DOHH2 (cell line): ENCODE results near the gene HNRNPA0.

Experiments used
- H3F3A ChIP-seq: fragments of 200-600 bp; sonication (generic), shearing (Covaris generic); 2 replicates; pipeline ENCODE4 v1.6.0; 2016; ENCODE audit warnings: antibody characterized with exemption, mild to moderate bottlenecking; ENCODE audit not compliant: control insufficient read depth, insufficient read depth
- H3K27ac ChIP-seq: fragments of 200-600 bp; sonication (generic); 2 replicates; pipeline ENCODE4 v1.5.1; 2014; ENCODE audit warnings: low read depth, mild to moderate bottlenecking, low read length, moderate library complexity
- H3K27me3 ChIP-seq: fragments of 200-600 bp; sonication (generic); 2 replicates; pipeline ENCODE4 v1.6.1; 2014; ENCODE audit warnings: mild to moderate bottlenecking, low read length, mixed read lengths; ENCODE audit not compliant: control insufficient read depth
- H3K36me3 ChIP-seq: fragments of 200-600 bp; sonication (generic); 2 replicates; pipeline ENCODE4 v1.6.1; 2014; ENCODE audit warnings: mild to moderate bottlenecking, low read length, moderate library complexity, mixed read lengths; ENCODE audit not compliant: control insufficient read depth
- H3K4me1 ChIP-seq: fragments of 200-600 bp; sonication (generic); 2 replicates; pipeline ENCODE4 v1.6.1; 2014; ENCODE audit warnings: mild to moderate bottlenecking, low read length, mixed read lengths; ENCODE audit not compliant: control insufficient read depth
- H3K4me2 ChIP-seq: fragments of 200-600 bp; sonication (generic); 2 replicates; pipeline ENCODE4 v1.6.0; 2014; ENCODE audit warnings: mild to moderate bottlenecking, low read length, moderate library complexity
- H3K4me3 ChIP-seq: fragments of 200-600 bp; sonication (generic); 2 replicates; pipeline ENCODE4 v1.5.1; 2014; ENCODE audit warnings: mild to moderate bottlenecking, low read length, mixed read lengths
- H3K79me2 ChIP-seq: fragments of 200-600 bp; sonication (generic); 2 replicates; pipeline ENCODE4 v1.6.1; 2014; ENCODE audit warnings: mild to moderate bottlenecking, low read length, mixed read lengths; ENCODE audit not compliant: control insufficient read depth
- H3K9me2 ChIP-seq: fragments of 200-600 bp; sonication (generic); replicated peaks from 2 replicates; pipeline ENCODE4 v1.6.1; 2014; ENCODE audit warnings: mild to moderate bottlenecking, low read length, mixed read lengths; ENCODE audit not compliant: control insufficient read depth
- H3K9me3 ChIP-seq: fragments of 200-600 bp; sonication (generic); 2 replicates; pipeline ENCODE4 v1.6.1; 2014; ENCODE audit warnings: antibody characterized with exemption, low read length, mixed read lengths; ENCODE audit not compliant: control insufficient read depth, insufficient read depth
- H4K20me1 ChIP-seq: fragments of 200-600 bp; sonication (generic); 2 replicates; pipeline ENCODE4 v1.6.0; 2014; ENCODE audit warnings: low read depth, mild to moderate bottlenecking, antibody characterized with exemption, low read length, moderate library complexity; ENCODE audit not compliant: control insufficient read depth, insufficient read depth
- CTCF ChIP-seq: fragments of 200-600 bp; sonication (generic); IDR thresholded peaks from one replicate; pipeline ENCODE4 v1.5.1; 2014; ENCODE audit warnings: antibody characterized with exemption, mild to moderate bottlenecking, low read depth, low read length; ENCODE audit not compliant: poor library complexity, severe bottlenecking
- EZH2phosphoT487 ChIP-seq: fragments of 200-600 bp; sonication (generic); IDR thresholded peaks from 2 replicates; pipeline ENCODE4 v1.6.1; 2017; ENCODE audit warnings: borderline replicate concordance, mild to moderate bottlenecking, antibody characterized with exemption, low read length, moderate library complexity, mixed read lengths

Gene HNRNPA0

GRCh38 chr5:137760294-137760693, 6.1 kb upstream of the HNRNPA0 start:
- peaks cover 2% of the 10 kb centered on the region for H3K4me1 ChIP-seq
- no peaks in the 10 kb centered on the region for H3K27me3 ChIP-seq
- no peaks in the 10 kb centered on the region for H4K20me1 ChIP-seq
- H3K4me3 ChIP-seq: no peak overlapping the region
- no peaks in the 10 kb centered on the region for H3K9me3 ChIP-seq
- no peak for TF ChIP-seq EZH2phosphoT487
- TF ChIP-seq CTCF: no peak
- H3K4me2 ChIP-seq: no peak overlapping the region
- H3K27ac ChIP-seq: no peak overlapping the region
- H3K9me2 ChIP-seq: no peaks in the 10 kb centered on the region
- H3F3A ChIP-seq: no peaks in the 10 kb centered on the region
- H3K36me3 ChIP-seq: no peaks in the 10 kb centered on the region
- H3K79me2 ChIP-seq: no peaks in the 10 kb centered on the region

GRCh38 chr5:137758715-137759306, 4.6 kb upstream of the HNRNPA0 start:
- Histone ChIP-seq H3K4me3 (no peak overlapping the region), H3K27ac (no peak overlapping the region), H3F3A (no peaks in the 10 kb centered on the region), H4K20me1 (no peaks in the 10 kb centered on the region; the same call in 1 of the 2 replicates), H3K36me3 (peaks cover 2% of the 10 kb centered on the region), H3K4me1 (peaks cover 8% of the 10 kb centered on the region), H3K79me2 (peaks cover 4% of the 10 kb centered on the region), H3K9me3 (no peaks in the 10 kb centered on the region), H3K27me3 (no peaks in the 10 kb centered on the region), H3K4me2 (no peak overlapping the region), H3K9me2 (no peaks in the 10 kb centered on the region)
- no peak for TF ChIP-seq EZH2phosphoT487
- TF ChIP-seq CTCF: no peak

- H3K4me3 ChIP-seq: no peak overlapping the region
- no peaks in the 10 kb centered on the region for H3F3A ChIP-seq
- H3K4me1 ChIP-seq: peaks cover 8% of the 10 kb centered on the region
- peaks cover 7% of the 10 kb centered on the region for H4K20me1 ChIP-seq
- H3K27ac ChIP-seq: no peak overlapping the region
- H3K36me3 ChIP-seq: peaks cover 9% of the 10 kb centered on the region
- TF ChIP-seq EZH2phosphoT487: no peak
- TF ChIP-seq CTCF: no peak
- H3K9me2 ChIP-seq: no peaks in the 10 kb centered on the region
- peaks cover 11% of the 10 kb centered on the region for H3K79me2 ChIP-seq
- H3K27me3 ChIP-seq: no peaks in the 10 kb centered on the region
- no peak overlapping the region for H3K4me2 ChIP-seq
- no peaks in the 10 kb centered on the region for H3K9me3 ChIP-seq
Observed at GRCh38 chr5:137758121-137758520, 4.0 kb upstream of the HNRNPA0 start.
